ENCODE data around the gene APOD. TPM values are rescaled to one million over a fixed set of nuclear protein-coding genes. Genes with fewer than 3 reads are reported as not detected.

APOD gene
- total RNA-seq, 1 donor from 2014 or later: 2.9 TPM

DNA sequence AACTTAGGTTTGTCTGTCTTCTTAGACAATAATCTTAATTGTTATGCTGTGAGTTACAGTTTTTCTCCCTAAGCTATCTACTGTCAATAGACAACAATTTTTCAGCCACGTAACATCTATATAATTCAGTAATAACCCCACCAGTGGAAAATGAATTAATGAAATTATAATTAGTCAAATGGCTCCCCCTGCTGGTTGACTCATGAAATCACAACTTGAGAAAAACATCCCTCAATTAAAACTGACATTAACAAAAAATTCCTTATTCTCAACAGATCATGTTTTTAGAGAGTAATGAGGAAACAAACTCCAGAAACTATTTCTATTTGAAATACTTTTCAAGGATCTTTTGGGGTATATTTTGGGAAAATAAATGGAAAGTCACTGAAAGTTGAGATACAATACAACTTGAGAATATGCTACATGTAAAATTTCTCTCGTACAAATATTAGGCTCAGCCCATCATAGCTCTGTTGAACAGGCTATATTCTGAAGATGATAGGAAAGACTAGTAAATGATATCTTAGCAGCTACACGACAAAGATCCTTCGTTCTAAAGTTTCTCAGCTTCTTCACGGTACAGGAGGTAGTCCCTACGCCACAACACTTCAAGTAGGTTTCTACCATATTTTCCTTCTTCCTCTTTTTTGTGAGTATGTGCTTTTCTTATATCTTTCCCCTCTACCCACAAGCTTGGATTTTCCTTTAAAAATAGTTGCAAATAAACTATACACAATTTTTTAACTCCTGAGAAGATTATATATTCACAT lies 61.3 kb downstream of the APOD start:
- Mint-ChIP-seq H3K9me3 (ENCODE audit: low read depth) (no peaks in the 10 kb centered on the region), H3K36me3 (ENCODE audit: low read depth) (peaks cover 1% of the 10 kb centered on the region), H3K27me3 (ENCODE audit: low read depth) (no peaks in the 10 kb centered on the region), H3K27ac (ENCODE audit: unreplicated experiment) (no peak overlapping the region), H3K4me1 (ENCODE audit: low read depth) (peaks cover 4% of the 10 kb centered on the region), H3K4me3 (ENCODE audit: unreplicated experiment) (no peak overlapping the region)
- DNase-seq (ENCODE audit: low spot score): no peak
- TF ChIP-seq, protein P1, sequence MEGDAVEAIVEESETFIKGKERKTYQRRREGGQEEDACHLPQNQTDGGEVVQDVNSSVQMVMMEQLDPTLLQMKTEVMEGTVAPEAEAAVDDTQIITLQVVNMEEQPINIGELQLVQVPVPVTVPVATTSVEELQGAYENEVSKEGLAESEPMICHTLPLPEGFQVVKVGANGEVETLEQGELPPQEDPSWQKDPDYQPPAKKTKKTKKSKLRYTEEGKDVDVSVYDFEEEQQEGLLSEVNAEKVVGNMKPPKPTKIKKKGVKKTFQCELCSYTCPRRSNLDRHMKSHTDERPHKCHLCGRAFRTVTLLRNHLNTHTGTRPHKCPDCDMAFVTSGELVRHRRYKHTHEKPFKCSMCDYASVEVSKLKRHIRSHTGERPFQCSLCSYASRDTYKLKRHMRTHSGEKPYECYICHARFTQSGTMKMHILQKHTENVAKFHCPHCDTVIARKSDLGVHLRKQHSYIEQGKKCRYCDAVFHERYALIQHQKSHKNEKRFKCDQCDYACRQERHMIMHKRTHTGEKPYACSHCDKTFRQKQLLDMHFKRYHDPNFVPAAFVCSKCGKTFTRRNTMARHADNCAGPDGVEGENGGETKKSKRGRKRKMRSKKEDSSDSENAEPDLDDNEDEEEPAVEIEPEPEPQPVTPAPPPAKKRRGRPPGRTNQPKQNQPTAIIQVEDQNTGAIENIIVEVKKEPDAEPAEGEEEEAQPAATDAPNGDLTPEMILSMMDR (IDR thresholded peaks at IDR 0.05): peak; percentile 98

Other genes with a start within 250 kb of the APOD start
- gene ACAP2, start 140.9 kb downstream of the APOD start, total RNA-seq: 43.3 to 47.5 TPM (median 45.0 TPM) in 3 replicates
- 30.5 to 46.9 TPM (median 45.8 TPM) in 3 replicates for gene PPP1R2, start 40.6 kb downstream of the APOD start, total RNA-seq
- gene MUC20, start 137.0 kb upstream of the APOD start, total RNA-seq: 2.2 to 8.4 TPM (median 3.0 TPM) in 3 replicates
- gene MUC4, start 228.0 kb upstream of the APOD start, total RNA-seq: not detected in 3 replicates